ENCODE data around the gene P2RX3.

GRCh38 chr11:57348636-57349313 lies 10.6 kb downstream of the P2RX3 start:
- no peak for TF ChIP-seq CTCF (conservative IDR thresholded peaks at IDR 0.05)
- no peak for TF ChIP-seq EZH2 (IDR thresholded peaks at IDR 0.05; ENCODE audit: low read depth)

Measured in PC-9 (cell line).